AG04449 (cell line): ENCODE measurements around the gene ASB10.

Source experiments
- CTCF ChIA-PET: fragments of 350-600 bp; formaldehyde crosslinking; extraction: SDS; loops from one replicate; lab custom pipeline; 2021; ENCODE audit warnings: antibody characterized with exemption; lab: Yijun Ruan, JAX
- POLR2A ChIA-PET: fragments of 400-600, 350-600 bp; formaldehyde crosslinking; extraction: SDS; loops from one replicate; lab custom pipeline; 2020; ENCODE audit warnings: antibody characterized with exemption, inconsistent platforms; lab: Yijun Ruan, JAX
- DNase-seq: peaks from one replicate; pipeline ENCODE4 v3.0.0-alpha.2; 2010; ENCODE audit warnings: low read depth, low spot score
- H3K4me3 ChIP-seq: 2 replicates; pipeline ENCODE4 v1.5.1; 2011; ENCODE audit warnings: low read depth, mild to moderate bottlenecking, control low read depth, low read length
- TF ChIP-seq, protein P1 (sequence below): IDR thresholded peaks from one replicate; pipeline ENCODE4 v1.5.1; 2011; ENCODE audit warnings: mild to moderate bottlenecking, moderate library complexity, low read length, control low read depth, inconsistent platforms; ENCODE audit not compliant: insufficient read depth; ENCODE audit errors: missing control alignments

Gene ASB10

DNA sequence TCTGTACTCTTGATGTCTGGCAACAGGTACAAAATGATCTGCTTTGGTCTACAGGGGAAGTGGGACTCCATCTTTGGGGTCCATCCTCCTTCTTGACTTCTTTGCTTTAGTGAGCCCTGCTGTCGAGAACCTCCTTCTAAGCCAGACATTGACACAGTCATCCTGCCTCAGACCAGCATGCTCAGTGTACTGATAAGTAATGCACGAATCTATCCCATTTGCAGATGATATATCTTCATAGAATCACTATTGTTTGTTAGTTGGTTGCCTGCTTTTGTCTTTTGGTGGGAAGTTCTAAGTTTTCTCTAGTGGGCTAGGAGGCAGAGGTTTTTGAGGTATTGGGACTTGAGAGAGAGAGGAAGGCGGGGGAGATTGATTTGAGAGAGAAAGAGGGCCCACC, 14.3 kb upstream of the ASB10 start:
- POLR2A ChIA-PET: no interaction called here
- TF ChIP-seq, protein P1, sequence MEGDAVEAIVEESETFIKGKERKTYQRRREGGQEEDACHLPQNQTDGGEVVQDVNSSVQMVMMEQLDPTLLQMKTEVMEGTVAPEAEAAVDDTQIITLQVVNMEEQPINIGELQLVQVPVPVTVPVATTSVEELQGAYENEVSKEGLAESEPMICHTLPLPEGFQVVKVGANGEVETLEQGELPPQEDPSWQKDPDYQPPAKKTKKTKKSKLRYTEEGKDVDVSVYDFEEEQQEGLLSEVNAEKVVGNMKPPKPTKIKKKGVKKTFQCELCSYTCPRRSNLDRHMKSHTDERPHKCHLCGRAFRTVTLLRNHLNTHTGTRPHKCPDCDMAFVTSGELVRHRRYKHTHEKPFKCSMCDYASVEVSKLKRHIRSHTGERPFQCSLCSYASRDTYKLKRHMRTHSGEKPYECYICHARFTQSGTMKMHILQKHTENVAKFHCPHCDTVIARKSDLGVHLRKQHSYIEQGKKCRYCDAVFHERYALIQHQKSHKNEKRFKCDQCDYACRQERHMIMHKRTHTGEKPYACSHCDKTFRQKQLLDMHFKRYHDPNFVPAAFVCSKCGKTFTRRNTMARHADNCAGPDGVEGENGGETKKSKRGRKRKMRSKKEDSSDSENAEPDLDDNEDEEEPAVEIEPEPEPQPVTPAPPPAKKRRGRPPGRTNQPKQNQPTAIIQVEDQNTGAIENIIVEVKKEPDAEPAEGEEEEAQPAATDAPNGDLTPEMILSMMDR: no peak
- CTCF ChIA-PET: interaction anchor here (1.0 kb wide), 1 partner anchor 29 kb away, joined by 4 read pairs; no protein-coding TSS in a partner anchor

DNA sequence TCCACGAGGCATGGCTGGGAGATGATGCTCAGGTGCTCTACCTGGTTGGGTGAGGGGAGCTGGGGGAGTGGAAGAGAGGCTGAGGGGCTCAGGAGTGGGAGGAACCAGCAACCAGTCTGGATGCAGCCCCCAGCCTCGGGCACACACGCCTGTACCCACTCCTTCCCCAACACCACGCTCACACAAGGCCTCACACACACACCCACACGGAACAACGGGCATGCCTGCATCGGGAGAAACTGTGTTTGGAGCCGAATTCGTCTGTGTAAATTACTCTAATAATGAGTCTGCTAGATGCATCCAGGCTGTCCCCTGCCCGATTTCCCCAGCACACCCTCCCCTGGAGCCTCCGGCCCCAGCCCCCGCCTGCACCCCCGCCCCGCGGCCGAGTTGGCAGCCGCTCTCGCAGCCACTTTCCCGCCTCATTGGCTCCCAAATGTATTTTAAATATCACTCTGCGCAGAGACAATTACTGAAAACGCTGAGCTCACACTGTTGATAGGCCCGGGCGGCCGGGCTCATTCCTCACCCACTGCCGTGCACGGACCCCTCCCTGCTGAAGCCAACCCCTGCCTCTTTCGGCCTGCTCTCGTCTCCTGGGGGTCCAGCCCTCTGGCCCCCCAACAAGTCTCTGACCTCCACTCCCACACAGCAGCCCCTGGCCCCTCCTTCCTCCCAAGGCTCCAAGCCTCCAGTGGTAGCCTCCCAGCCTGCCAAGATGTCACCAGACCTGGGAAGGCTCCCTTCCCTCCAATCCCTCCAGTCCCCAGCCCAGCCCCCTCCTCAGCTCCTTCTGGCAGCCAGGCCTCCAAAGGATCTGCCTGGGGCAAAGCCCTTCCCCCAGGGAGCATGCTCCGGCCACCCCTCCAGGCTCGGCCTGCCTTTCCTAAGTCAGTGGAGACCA, 12.1 kb upstream of the ASB10 start:
- no peak for DNase-seq
- ChIA-PET CTCF (interaction anchor here (0.8 to 1.2 kb wide), 2 partner anchors 12 to 75 kb away, joined by 3 read pairs; partner anchors contain the start of gene ASB10), POLR2A (no interaction called here)
- TF ChIP-seq, protein P1: no peak
- H3K4me3 ChIP-seq: no peak overlapping the region

More for the DNA sequence above, 14.3 kb upstream of the ASB10 start:
- DNase-seq: no peak
- H3K4me3 ChIP-seq: no peak overlapping the region

DNA sequence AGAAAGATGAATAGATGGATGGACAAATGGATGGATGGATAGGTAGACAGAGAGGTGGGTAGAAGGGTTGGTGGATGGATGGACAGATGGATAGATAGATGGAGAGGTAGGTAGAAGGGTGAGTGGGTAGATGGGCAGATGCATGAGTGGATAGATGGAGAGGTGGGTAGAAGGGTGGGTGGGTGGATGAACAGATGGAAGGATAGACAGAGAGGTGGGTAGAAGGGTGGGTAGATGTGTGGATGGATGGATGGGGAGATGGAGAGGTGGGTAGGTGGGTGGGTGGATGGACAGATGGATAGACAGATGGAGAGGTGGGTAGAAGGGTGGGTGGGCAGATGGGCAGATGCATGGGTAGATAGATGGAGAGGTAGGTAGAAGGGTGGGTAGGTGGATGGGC, 10.9 kb upstream of the ASB10 start:
- H3K4me3 ChIP-seq: no peak overlapping the region
- ChIA-PET POLR2A (no interaction called here), CTCF (no interaction called here)
- TF ChIP-seq, protein P1: no peak
- no peak for DNase-seq

DNA sequence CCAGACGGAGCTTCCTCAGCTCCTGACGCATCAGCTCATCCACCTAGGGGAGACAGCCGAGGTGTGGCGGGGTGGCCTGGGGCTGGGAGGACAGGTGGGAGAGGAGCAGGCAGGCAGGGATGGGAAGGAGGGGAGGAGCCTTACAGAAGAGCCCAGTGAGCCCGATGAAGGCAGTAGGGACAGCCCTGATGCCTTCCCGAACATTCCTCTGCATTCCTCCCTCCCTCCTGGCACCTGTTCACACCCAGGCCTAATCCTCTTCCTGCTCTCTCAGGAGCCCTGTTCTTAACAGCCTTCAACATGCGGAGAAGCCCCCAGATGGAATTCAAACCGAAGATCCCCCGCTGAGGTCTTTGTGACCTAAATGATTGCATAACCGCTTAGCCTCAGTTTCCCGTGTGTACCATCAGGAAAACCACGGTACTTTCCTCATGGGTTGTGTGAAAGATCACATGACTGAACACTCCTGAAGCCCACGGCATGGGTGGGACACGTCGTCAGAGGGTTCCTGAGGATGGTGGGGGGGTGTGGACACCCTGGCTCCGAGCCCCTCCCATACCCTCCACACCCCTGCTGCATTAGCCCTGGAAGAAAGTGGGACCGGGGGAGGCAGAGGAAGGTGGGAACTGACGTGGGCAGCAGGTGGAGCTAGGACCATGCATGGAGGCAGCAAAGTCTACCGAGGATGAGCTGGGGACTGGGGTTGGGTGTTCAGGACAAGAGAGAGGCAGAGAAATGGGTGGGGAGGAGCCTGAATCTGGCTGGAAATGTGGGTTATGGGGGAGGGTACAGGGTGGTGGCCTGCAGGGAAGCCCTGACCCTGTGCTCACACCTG, 8.8 kb upstream of the ASB10 start:
- H3K4me3 ChIP-seq: no peak overlapping the region
- TF ChIP-seq, protein P1: no peak
- CTCF ChIA-PET: interaction anchor here (0.6 kb wide), 1 partner anchor 84 kb away, joined by 3 read pairs; no protein-coding TSS in a partner anchor
- POLR2A ChIA-PET: no interaction called here
- DNase-seq: no peak

DNA sequence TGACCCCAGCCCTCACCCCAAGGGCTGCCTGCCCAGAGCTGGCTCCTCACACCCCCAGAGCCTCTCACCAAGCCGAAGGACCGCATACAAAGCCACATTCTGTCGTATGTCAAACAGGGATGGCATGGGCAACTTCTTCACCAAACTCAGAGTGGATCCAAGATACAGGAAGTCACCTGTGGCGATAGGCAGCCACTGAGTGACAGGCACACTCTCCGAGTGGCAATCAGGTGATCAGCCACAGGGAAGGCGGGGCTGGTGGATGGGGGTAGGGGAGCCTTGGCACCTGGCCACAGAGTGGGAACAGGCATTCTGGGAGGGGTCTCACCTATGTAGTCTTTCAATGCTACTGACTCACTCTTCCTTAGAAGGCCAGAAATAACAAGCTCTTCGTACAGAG, 7.1 kb upstream of the ASB10 start:
- DNase-seq: no peak
- H3K4me3 ChIP-seq: no peak overlapping the region
- ChIA-PET CTCF (interaction anchor here (0.6 to 1.1 kb wide), 3 partner anchors 22 to 50 kb away, joined by 3 to 6 read pairs (median 3); no protein-coding TSS in a partner anchor), POLR2A (no interaction called here)
- TF ChIP-seq, protein P1: no peak
